HG03460 (cell line): Measurements from ENCODE around the gene PIPOX.

ENCODE experiments used
- ATAC-seq: cut with Tn5 transposase; IDR thresholded peaks from one replicate; pipeline ENCODE4 v1.9.1; 2021; ENCODE audit not compliant: unreplicated experiment

The PIPOX gene, protein sequence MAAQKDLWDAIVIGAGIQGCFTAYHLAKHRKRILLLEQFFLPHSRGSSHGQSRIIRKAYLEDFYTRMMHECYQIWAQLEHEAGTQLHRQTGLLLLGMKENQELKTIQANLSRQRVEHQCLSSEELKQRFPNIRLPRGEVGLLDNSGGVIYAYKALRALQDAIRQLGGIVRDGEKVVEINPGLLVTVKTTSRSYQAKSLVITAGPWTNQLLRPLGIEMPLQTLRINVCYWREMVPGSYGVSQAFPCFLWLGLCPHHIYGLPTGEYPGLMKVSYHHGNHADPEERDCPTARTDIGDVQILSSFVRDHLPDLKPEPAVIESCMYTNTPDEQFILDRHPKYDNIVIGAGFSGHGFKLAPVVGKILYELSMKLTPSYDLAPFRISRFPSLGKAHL

DNA sequence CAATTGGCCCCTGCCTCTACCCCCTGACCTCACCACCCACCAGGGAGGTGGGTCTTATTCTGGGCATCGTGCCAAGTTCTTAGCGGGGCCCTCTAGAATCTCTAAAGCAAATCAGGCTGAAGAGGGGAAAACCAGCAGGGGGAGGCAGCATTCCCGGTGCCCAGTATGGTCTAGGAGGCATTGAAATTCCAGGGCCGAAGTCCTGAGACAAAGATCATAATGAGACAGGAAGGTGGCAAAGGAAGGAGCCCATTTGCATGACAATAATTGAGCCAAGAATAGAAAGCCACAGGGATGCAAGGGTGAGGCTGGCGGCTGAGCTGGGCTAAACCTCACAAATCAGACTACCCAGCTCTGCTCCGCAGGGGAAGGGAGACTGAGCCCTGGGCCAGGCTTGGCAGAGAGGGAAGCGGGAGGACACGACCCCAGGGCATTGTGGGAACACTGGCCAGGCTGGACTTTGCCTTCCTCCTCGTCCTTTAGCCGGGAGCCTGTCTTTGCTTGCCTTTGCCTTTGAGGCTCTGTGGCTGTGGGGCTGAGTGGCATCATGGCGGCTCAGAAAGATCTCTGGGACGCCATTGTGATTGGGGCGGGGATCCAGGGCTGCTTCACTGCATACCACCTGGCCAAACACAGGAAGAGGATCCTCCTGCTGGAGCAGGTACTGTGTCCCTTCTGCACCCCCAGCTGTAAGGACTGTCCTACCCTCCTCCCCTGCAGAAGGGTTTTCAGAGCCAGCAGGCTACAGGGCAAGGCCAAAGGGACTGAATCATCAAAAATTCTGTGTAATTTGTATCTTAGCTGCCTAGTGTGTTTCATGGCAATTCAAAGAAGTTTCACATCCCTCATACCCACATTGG, at the start of gene PIPOX:
Gene PIPOX, plus strand, starts transcription at position 463 of the 860 bp plus-strand sequence. Its CDS starts 85 bp downstream, at position 548.
- ATAC-seq = no peak

GRCh38 chr17:28993645-28994426, 49.1 kb upstream of the PIPOX start:
- no peak for ATAC-seq

- ATAC-seq = no peak
Measured at GRCh38 chr17:28996554-28997096, 46.3 kb upstream of the PIPOX start.

- ATAC-seq = no peak
Measured at GRCh38 chr17:28997806-28998205, 45.1 kb upstream of the PIPOX start.

DNA sequence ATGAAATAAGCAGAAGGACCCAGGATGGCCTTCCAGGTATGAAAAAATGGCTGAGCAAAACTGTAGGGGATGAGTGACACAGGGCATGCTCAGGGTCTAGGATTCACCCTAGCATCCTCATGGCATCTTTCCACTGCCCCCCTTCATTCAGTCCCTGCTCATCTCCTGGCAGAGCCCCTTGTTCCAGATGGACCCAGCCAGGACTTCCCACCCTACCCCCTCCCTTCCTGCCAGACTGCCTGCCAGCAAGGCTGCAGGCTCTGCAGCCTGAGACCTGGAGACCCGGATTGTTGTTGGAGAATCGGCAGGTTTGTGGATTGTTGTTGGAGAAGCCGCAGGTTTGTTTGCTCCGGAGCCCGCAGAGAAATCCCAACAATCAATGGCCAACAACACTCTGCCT, 43.7 kb upstream of the PIPOX start:
- no peak for ATAC-seq

GRCh38 chr17:29000973-29001372, 42.0 kb upstream of the PIPOX start:
- ATAC-seq = no peak

GRCh38 chr17:29002811-29003210, 40.1 kb upstream of the PIPOX start:
- ATAC-seq = no peak

- ATAC-seq = no peak
Measured at GRCh38 chr17:29003289-29003688, 39.7 kb upstream of the PIPOX start.

DNA sequence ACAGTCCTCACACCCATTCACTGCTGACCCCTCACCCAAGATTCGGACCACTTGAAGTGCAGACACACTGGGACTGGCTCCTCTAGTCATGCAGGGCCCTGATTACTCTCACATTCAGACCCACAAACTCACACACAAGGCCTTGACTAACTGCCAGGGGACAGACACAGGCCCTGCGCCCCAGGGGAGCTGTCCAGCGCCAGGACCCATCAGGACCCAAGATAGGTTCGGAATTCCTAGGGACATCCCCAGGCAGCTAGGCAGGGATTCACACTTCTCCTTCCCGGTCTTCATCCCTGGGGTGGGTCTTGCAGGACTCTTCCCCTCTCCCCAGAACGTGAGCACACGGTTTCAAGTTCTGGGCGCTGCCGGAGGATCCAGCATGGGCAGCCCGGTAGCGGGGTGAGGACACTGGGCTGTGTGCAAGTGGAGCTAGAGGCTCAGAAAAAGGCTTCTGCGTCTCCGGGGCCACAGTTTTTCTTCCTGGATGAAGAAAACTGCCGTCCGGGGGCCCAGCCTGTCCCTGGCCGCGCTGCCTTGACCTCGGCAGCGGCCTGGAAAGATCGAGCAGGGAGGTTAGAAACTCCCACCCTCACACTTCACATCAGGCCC, 38.8 kb upstream of the PIPOX start:
- no peak for ATAC-seq

GRCh38 chr17:29005936-29006511, 36.9 kb upstream of the PIPOX start, which contains the start of gene SEZ6:
SEZ6 (minus strand) TSS chr17:29006033; CDS start chr17:29005869, 164 bp downstream.
- no peak for ATAC-seq

GRCh38 chr17:29007456-29007855, 35.5 kb upstream of the PIPOX start:
- ATAC-seq = no peak

DNA sequence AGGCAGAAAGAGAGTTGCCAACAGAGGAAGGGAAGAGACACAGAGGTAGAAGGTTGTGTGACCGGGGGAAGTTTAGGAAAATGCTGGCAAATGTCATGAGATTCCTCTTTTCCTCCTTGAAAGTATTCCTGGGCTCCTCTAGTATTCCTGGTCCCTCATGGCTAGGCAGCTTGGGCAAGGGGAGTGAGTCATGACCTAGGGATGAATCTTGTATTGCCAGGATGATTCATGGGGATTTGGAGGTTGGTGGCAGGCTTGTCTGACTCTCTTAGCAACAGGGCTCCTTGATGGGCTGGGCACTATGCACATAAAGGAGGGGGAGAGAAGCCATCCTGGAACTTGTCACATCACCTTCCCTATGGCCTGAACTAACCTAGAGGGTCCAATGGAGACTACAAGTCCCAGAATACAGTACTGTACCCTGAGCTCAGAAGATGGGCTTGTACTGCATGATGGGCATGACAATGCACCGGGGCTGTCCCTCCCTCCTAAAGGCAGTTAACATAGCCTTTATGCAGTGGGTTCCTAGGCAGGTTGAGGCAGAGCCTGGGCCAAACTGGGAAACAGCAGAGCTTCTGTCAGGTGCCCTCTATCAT, 35.0 kb upstream of the PIPOX start:
- ATAC-seq = no peak

GRCh38 chr17:29008591-29008990, 34.4 kb upstream of the PIPOX start:
- ATAC-seq = no peak

- no peak for ATAC-seq
Measured at GRCh38 chr17:29010129-29010528, 32.8 kb upstream of the PIPOX start.

GRCh38 chr17:29010586-29010985, 32.4 kb upstream of the PIPOX start:
- ATAC-seq = no peak

DNA sequence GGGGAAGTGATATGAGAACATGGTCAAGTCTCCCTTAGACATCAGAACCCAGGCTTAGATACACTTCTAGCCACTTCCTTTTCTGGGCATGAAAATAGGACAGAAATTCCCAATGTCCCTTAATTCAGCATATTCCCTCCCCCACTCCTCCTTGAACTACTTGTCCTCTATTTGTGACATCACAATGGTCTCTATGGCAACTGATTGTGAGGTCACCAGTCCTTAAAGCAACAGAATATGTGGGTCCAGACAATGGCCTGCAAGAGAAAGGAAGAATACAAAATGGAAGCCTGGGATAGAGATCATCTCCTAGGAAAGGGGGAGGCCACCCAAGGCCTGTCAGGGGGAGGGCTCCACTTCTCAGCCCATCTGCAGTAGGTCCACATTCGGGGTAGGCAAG, 30.4 kb upstream of the PIPOX start:
- no peak for ATAC-seq

GRCh38 chr17:29014716-29015115, 28.2 kb upstream of the PIPOX start:
- ATAC-seq = no peak

DNA sequence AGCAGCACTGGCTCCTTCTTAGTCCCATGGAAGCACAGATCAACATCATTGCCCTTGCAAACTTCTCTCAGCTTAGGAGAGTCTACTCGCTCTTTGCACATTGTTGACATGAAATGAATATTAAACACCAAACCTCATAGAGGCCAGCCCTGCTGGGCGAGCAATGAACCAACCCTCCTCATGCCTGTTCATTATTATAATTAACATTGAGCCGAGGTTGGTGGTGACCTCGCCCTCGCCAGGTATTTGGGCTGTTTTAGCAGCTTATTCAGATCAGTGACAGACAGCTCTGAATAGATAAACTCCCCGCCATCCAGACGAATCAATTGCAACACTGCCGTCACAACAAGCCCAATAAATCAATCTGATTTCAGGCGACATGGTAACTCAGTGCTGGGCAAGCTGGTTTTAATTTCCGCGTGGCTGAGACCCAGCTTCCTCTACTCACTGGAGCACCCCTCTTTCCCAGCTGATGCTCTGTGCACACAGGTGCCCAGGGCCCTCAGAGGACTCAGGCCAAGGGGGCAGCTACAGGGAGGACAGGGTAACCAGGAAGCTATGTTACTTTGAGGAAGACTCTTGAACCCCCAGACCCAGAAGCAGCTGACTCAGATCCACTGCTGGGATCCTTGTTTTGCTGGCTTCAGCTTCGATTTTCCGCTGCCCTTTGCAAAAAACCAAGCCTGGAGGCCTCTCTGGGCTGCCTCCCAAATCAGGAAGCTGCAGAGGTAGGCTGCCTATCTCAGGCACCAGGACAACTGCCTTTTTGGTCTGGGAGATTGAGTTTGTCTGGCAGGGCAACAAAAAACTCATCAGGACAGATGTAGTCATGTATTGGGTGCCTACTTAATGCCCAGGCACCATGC, 26.4 kb upstream of the PIPOX start:
- ATAC-seq = no peak
